ENCODE results near the gene PPP3CA. TPM values are rescaled to one million over a fixed set of nuclear protein-coding genes. Genes with fewer than 3 reads are reported as not detected.

PPP3CA gene
- total RNA-seq = 21.2 and 23.5 TPM in 2 replicates

DNA sequence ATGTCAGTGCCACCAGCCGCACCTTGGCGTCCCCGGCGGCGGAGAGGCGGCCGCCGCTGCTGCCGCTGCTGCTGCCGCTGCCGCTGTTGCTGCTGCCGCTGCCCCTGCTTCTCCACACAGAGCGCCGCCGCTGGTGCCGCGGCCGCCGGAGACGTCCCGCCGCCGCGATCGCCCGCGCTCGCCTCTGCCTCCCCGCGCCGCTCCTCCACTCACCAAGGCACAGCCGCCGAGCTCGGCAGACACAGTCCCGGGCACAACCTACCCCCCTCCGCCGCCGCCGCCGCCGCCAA is at the start of gene PPP3CA:
Gene PPP3CA (minus strand): TSS at position 260 of the 290 bp plus-strand sequence.

All from mesangial cell (primary cell).